Neural cell (in vitro differentiated cells): ENCODE measurements around the gene NRXN2. TPM values are rescaled to one million over a fixed set of nuclear protein-coding genes. Genes with fewer than 3 reads are reported as not detected.

Experiments used
- H2AFZ ChIP-seq: fragments of 200-600, 300-800 bp; sonication (generic), shearing (Covaris generic); 2 replicates; pipeline ENCODE4 v1.6.0; 2014; ENCODE audit warnings: low read depth, mild to moderate bottlenecking, antibody characterized with exemption, low read length, moderate library complexity
- H3F3A ChIP-seq: fragments of 200-600 bp; shearing (Covaris generic); 2 replicates; pipeline ENCODE4 v1.6.1; 2016; ENCODE audit warnings: mild to moderate bottlenecking, moderate library complexity, mixed read lengths, antibody characterized with exemption, low read length; ENCODE audit not compliant: insufficient read depth, poor library complexity, severe bottlenecking
- H3K27ac ChIP-seq: fragments of 200-600, 300-800 bp; sonication (generic), shearing (Covaris generic); 2 replicates; pipeline ENCODE4 v1.5.1; 2014; ENCODE audit warnings: mild to moderate bottlenecking, low read length, moderate library complexity
- H3K27me3 ChIP-seq: fragments of 300-800, 200-600 bp; sonication (generic), shearing (Covaris generic); 2 replicates; pipeline ENCODE4 v1.6.0; 2014; ENCODE audit warnings: mild to moderate bottlenecking, low read depth, low read length, moderate library complexity; ENCODE audit not compliant: insufficient read depth
- H3K36me3 ChIP-seq: fragments of 300-800, 200-600 bp; sonication (generic), shearing (Covaris generic); 2 replicates; pipeline ENCODE4 v1.5.1; 2014; ENCODE audit warnings: mild to moderate bottlenecking, antibody characterized with exemption, low read length, moderate library complexity; ENCODE audit not compliant: insufficient read depth
- H3K4me2 ChIP-seq: fragments of 300-800, 200-600 bp; sonication (generic), shearing (Covaris generic); 2 replicates; pipeline ENCODE4 v1.6.0; 2014; ENCODE audit warnings: mild to moderate bottlenecking, low read length
- H3K4me3 ChIP-seq: fragments of 300-800, 200-600 bp; sonication (generic), shearing (Covaris generic); 2 replicates; pipeline ENCODE4 v1.5.1; 2014; ENCODE audit warnings: mild to moderate bottlenecking, low read length, moderate library complexity
- H3K79me2 ChIP-seq: fragments of 200-600 bp; shearing (Covaris generic); replicated peaks from 2 replicates; pipeline ENCODE4 v1.6.0; 2014; ENCODE audit warnings: mild to moderate bottlenecking, low read length, moderate library complexity; ENCODE audit not compliant: insufficient read depth
- H3K9ac ChIP-seq: fragments of 300-800, 200-600 bp; sonication (generic), shearing (Covaris generic); 2 replicates; pipeline ENCODE4 v1.6.1; 2016; ENCODE audit warnings: mild to moderate bottlenecking, low read length, mixed read lengths
- H3K9me2 ChIP-seq: fragments of 200-600 bp; shearing (Covaris generic); 2 replicates; pipeline ENCODE4 v1.6.1; 2016; ENCODE audit warnings: mild to moderate bottlenecking, low read length, mixed read lengths; ENCODE audit not compliant: insufficient read depth
- H3K9me3 ChIP-seq: fragments of 200-600, 300-800 bp; sonication (generic), shearing (Covaris generic); 2 replicates; pipeline ENCODE4 v1.6.1; 2016; ENCODE audit warnings: mild to moderate bottlenecking, mixed run types, low read length, moderate library complexity, mixed read lengths
- H4K20me1 ChIP-seq: fragments of 200-600 bp; shearing (Covaris generic); 2 replicates; pipeline ENCODE4 v1.6.1; 2016; ENCODE audit warnings: mild to moderate bottlenecking, mixed run types; ENCODE audit not compliant: insufficient read depth
- CTCF ChIP-seq: fragments of 450-650 bp; IDR thresholded peaks from 2 replicates; pipeline ENCODE4 v1.5.1; 2014; ENCODE audit warnings: antibody characterized with exemption, mild to moderate bottlenecking, moderate library complexity; ENCODE audit not compliant: poor library complexity, severe bottlenecking
- EP300 ChIP-seq: fragments of 450-650 bp; conservative IDR thresholded peaks from 2 replicates; pipeline ENCODE4 v1.6.1; 2014; ENCODE audit warnings: antibody characterized with exemption, mild to moderate bottlenecking, moderate library complexity; ENCODE audit not compliant: poor library complexity, severe bottlenecking
- EZH2 ChIP-seq: fragments of 200-600, 300-800 bp; shearing (Covaris generic), sonication (generic); IDR thresholded peaks from 2 replicates; pipeline ENCODE4 v1.6.1; 2014; ENCODE audit warnings: antibody characterized with exemption, low read length, borderline replicate concordance, mild to moderate bottlenecking; ENCODE audit not compliant: insufficient read depth, poor library complexity, severe bottlenecking
- MXI1 ChIP-seq: fragments of 450-650 bp; conservative IDR thresholded peaks from 2 replicates; pipeline ENCODE4 v1.6.1; 2014; ENCODE audit warnings: antibody characterized with exemption, mild to moderate bottlenecking; ENCODE audit not compliant: poor library complexity, severe bottlenecking
- POLR2AphosphoS5 ChIP-seq: IDR thresholded peaks from 2 replicates; pipeline ENCODE4 v1.6.1; 2012
- RAD21 ChIP-seq: fragments of 450-650 bp; conservative IDR thresholded peaks from 2 replicates; pipeline ENCODE4 v1.6.1; 2014; ENCODE audit warnings: antibody characterized with exemption, mild to moderate bottlenecking, moderate library complexity
- REST ChIP-seq: IDR thresholded peaks from 2 replicates; pipeline ENCODE4 v1.6.1; 2012; ENCODE audit warnings: borderline replicate concordance
- SMC3 ChIP-seq: fragments of 450-650 bp; conservative IDR thresholded peaks from 2 replicates; pipeline ENCODE4 v1.6.1; 2014; ENCODE audit warnings: antibody characterized with exemption, mild to moderate bottlenecking, moderate library complexity; ENCODE audit not compliant: poor library complexity
- TAF1 ChIP-seq: IDR thresholded peaks from 2 replicates; pipeline ENCODE4 v1.6.1; 2012; ENCODE audit warnings: low read depth
- polyA plus RNA-seq: library from polyadenylated mRNA; depleted of rRNA; stranded (reverse); fragments of >200 nt; gene quantifications from 2 replicates; pipeline ENCODE4 v1.2.3, GENCODE V29; 2014

Gene NRXN2
- polyA plus RNA-seq, 1 donor from 2014 or later, result 68.0 TPM

GRCh38 chr11:64731601-64732000 lies 8.6 kb upstream of the NRXN2 start:
- H3K79me2 ChIP-seq, result no peaks in the 10 kb centered on the region
- no peak overlapping the region for H3K4me2 ChIP-seq
- H4K20me1 ChIP-seq, result no peaks in the 10 kb centered on the region
- no peak overlapping the region for H3K4me3 ChIP-seq
- no peak overlapping the region for H2AFZ ChIP-seq
- no peaks in the 10 kb centered on the region for H3K36me3 ChIP-seq
- no peak overlapping the region for H3K27ac ChIP-seq
- H3F3A ChIP-seq, result no peaks in the 10 kb centered on the region
- TF ChIP-seq MXI1 (no peak), SMC3 (no peak), CTCF (no peak), RAD21 (no peak), EP300 (no peak), POLR2AphosphoS5 (no peak), REST (no peak), EZH2 (no peak), TAF1 (no peak)
- H3K9me3 ChIP-seq, result no peaks in the 10 kb centered on the region
- H3K9ac ChIP-seq, result no peak overlapping the region
- H3K27me3 ChIP-seq, result no peaks in the 10 kb centered on the region
- no peaks in the 10 kb centered on the region for H3K9me2 ChIP-seq

- Histone ChIP-seq H3K9ac (no peak overlapping the region), H3K27me3 (no peaks in the 10 kb centered on the region), H3K9me3 (no peaks in the 10 kb centered on the region), H3K9me2 (no peaks in the 10 kb centered on the region), H3F3A (no peaks in the 10 kb centered on the region), H2AFZ (no peak overlapping the region), H3K4me3 (no peak overlapping the region), H3K27ac (no peak overlapping the region), H3K79me2 (no peaks in the 10 kb centered on the region), H4K20me1 (no peaks in the 10 kb centered on the region), H3K4me2 (no peak overlapping the region), H3K36me3 (no peaks in the 10 kb centered on the region)
- no peak for TF ChIP-seq REST
- no peak for TF ChIP-seq RAD21
These were observed 6.9 kb upstream of the NRXN2 start for GRCh38 chr11:64729851-64730382.
